ENCODE measurements around the gene DLL1.

GRCh38 chr6:170234419-170234818 lies 56.5 kb downstream of the DLL1 start:
- TF ChIP-seq EZH2phosphoT487 (IDR thresholded peaks at IDR 0.05; ENCODE audit: low read depth) (no peak), CTCF (IDR thresholded peaks at IDR 0.05; ENCODE audit: low read depth, low read length) (no peak)

Data from OCI-LY3 (cell line).